ENCODE data around the gene BTG2.

The BTG2 gene

DNA sequence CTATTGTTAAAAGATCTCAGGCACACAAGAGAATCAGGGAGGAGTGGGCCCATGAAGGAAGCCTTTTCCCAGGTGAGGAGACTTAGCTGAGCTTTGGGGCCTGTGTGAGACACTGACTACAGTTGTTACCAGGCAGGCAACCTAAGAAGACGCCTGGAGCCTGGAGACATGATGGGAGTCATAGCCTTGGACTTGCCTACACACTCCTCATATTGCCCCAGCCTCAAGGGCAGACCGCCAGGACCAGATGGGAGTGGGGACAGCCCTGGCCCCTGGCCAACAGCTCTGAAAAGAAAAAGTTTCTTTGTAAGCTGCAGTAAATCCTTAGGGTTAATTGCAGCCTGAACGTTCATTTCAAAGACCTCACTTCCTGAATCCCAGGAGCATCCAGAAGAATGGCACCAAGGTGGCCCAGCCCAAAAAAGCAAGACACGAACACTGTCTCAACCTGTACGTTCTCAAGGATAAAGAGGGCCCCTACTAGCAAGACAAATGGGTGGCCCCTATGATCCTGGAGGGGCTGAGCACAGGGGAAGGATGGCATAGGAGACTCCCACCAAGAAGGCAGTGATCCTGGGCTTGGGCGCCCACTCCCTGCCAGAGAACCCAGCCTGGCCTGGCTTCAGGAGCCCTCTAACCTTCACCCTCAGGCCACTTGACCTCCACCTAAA, 33.2 kb upstream of the BTG2 start:
- H3K4me2 ChIP-seq (ENCODE audit: insufficient read depth, low read length, poor library complexity, severe bottlenecking): no peak overlapping the region
- H3K9me3 ChIP-seq (replicated peaks in 1 of 2; ENCODE audit: control insufficient read depth in 2 of 2, insufficient read depth in 1 of 2, low read depth in 1 of 2, low read length in 2 of 2): no peaks in the 10 kb centered on the region
- no peak overlapping the region for H4K91ac ChIP-seq (ENCODE audit: low read depth, low read length, poor library complexity)
- no peaks in the 10 kb centered on the region for H3K36me3 ChIP-seq (replicated peaks in 1 of 2; ENCODE audit: control insufficient read depth in 2 of 2, insufficient read depth in 2 of 2, low read length in 2 of 2)
- H3K79me1 ChIP-seq (ENCODE audit: low read depth, low read length): no peaks in the 10 kb centered on the region
- no CpG with 5 or more reads among the region's 6 CpGs for WGBS, 2 donors (ENCODE audit: extremely low coverage in 2 of 2, insufficient read length in 2 of 2, insufficient replicate concordance in 1 of 2)
- H4K8ac ChIP-seq (ENCODE audit: low read depth, low read length): no peak overlapping the region
- H2BK15ac ChIP-seq (ENCODE audit: low read length): peak overlapping the region; percentile 62
- no peak overlapping the region for H3K4me3 ChIP-seq (ENCODE audit: low read length in 2 of 2)
- H2AFZ ChIP-seq (ENCODE audit: low read length): peak overlapping the region; percentile 13
- H3K4me1 ChIP-seq (ENCODE audit: control insufficient read depth in 2 of 2, insufficient read depth in 1 of 2, low read depth in 1 of 2, low read length in 2 of 2): peaks cover 13 to 20% of the 10 kb centered on the region in 2 donors
- H3K27ac ChIP-seq (replicated peaks; ENCODE audit: low read length): no peak overlapping the region
- H3K9ac ChIP-seq (ENCODE audit: low read depth, low read length, poor library complexity): no peak overlapping the region
- H2BK120ac ChIP-seq (ENCODE audit: low read depth, low read length): no peak overlapping the region
- no peak overlapping the region for H3K4ac ChIP-seq (ENCODE audit: low read length)
- no peak overlapping the region for H2BK5ac ChIP-seq (ENCODE audit: low read length)
- H3K23ac ChIP-seq (ENCODE audit: low read depth, low read length, poor library complexity): no peak overlapping the region
- no peak overlapping the region for H3K14ac ChIP-seq (ENCODE audit: low read length)
- peaks cover 0 to 19% (median 0%) of the 10 kb centered on the region in 3 experiments for H3K27me3 ChIP-seq (ENCODE audit: control insufficient read depth in 3 of 3, insufficient read depth in 3 of 3, low read depth in 1 of 3, low read length in 3 of 3)
- H2BK12ac ChIP-seq (ENCODE audit: low read length): no peak overlapping the region
- DNase-seq (ENCODE audit: low spot score): no peak
- H2AK5ac ChIP-seq (ENCODE audit: low read depth, low read length): peak overlapping the region; percentile 90
- H3K18ac ChIP-seq (ENCODE audit: low read length): peak overlapping the region; percentile 5

DNA sequence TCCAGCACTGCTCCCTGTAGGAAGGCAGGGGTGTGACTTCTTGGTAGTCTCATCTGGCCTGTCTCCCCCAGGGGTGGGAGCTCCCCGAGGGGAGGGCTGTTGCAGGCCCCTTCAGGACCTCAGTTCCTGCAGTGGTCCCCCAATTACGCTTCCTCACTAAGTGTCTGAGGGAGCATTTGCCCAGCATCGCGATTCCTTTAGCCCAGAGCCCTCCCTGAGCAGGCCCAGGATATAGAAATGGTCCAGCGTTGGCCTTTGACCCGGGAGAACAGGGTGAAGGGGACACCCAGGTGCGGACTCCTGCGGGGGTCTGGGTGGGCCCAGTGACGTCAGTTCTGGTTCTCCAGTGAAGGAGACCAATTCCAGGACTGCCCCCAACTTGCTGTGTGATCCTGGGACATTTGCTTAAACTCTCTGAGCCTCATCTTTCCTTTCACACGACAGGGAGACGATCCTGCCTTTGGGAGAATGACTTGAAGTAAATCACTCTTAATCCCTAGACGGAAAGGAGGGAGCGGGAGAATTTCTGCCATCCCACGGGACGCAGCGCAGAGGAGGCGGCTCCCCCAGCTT, 32.6 kb upstream of the BTG2 start:
- Histone ChIP-seq H3K27me3 (ENCODE audit: control insufficient read depth in 3 of 3, insufficient read depth in 3 of 3, low read depth in 1 of 3, low read length in 3 of 3) (peaks cover 0 to 22% (median 0%) of the 10 kb centered on the region in 3 experiments), H3K23ac (ENCODE audit: low read depth, low read length, poor library complexity) (no peak overlapping the region), H4K8ac (ENCODE audit: low read depth, low read length) (no peak overlapping the region), H2AFZ (ENCODE audit: low read length) (peak overlapping the region; percentile 94), H2AK5ac (ENCODE audit: low read depth, low read length) (peak overlapping the region; percentile 90), H2BK5ac (ENCODE audit: low read length) (no peak overlapping the region), H3K36me3 (replicated peaks in 1 of 2; ENCODE audit: control insufficient read depth in 2 of 2, insufficient read depth in 2 of 2, low read length in 2 of 2) (no peaks in the 10 kb centered on the region), H3K9me3 (replicated peaks in 1 of 2; ENCODE audit: control insufficient read depth in 2 of 2, insufficient read depth in 1 of 2, low read depth in 1 of 2, low read length in 2 of 2) (no peaks in the 10 kb centered on the region), H3K9ac (ENCODE audit: low read depth, low read length, poor library complexity) (no peak overlapping the region), H3K4me1 (ENCODE audit: control insufficient read depth in 2 of 2, insufficient read depth in 1 of 2, low read depth in 1 of 2, low read length in 2 of 2) (peaks cover 13 to 18% of the 10 kb centered on the region in 2 donors), H3K4ac (ENCODE audit: low read length) (no peak overlapping the region), H3K18ac (ENCODE audit: low read length) (peak overlapping the region; percentile 5), H3K4me2 (ENCODE audit: insufficient read depth, low read length, poor library complexity, severe bottlenecking) (no peak overlapping the region), H3K14ac (ENCODE audit: low read length) (no peak overlapping the region), H3K27ac (replicated peaks; ENCODE audit: low read length) (no peak overlapping the region), H3K79me1 (ENCODE audit: low read depth, low read length) (no peaks in the 10 kb centered on the region), H4K91ac (ENCODE audit: low read depth, low read length, poor library complexity) (no peak overlapping the region), H2BK120ac (ENCODE audit: low read depth, low read length) (no peak overlapping the region), H2BK15ac (ENCODE audit: low read length) (peak overlapping the region; percentile 62), H3K4me3 (ENCODE audit: low read length in 2 of 2) (no peak overlapping the region), H2BK12ac (ENCODE audit: low read length) (peak overlapping the region; percentile 50)
- no CpG with 5 or more reads among the region's 17 CpGs for WGBS, 2 donors (ENCODE audit: extremely low coverage in 2 of 2, insufficient read length in 2 of 2, insufficient replicate concordance in 1 of 2)
- no peak for DNase-seq (ENCODE audit: low spot score)

- peak overlapping the region in 1 of 2 donors; percentile 25 for H3K4me3 ChIP-seq (ENCODE audit: low read length in 2 of 2)
These were observed 32.0 kb upstream of the BTG2 start for GRCh38 chr1:203273206-203273868.

More at GRCh38 chr1:203273206-203273868, 32.0 kb upstream of the BTG2 start:
- no peak overlapping the region for H3K27ac ChIP-seq (replicated peaks; ENCODE audit: low read length)
- H2AK5ac ChIP-seq (ENCODE audit: low read depth, low read length): peak overlapping the region; percentile 22
- no peak overlapping the region for H3K9ac ChIP-seq (ENCODE audit: low read depth, low read length, poor library complexity)
- H2BK5ac ChIP-seq (ENCODE audit: low read length): peak overlapping the region; percentile 36
- H3K27me3 ChIP-seq (ENCODE audit: control insufficient read depth in 3 of 3, insufficient read depth in 3 of 3, low read depth in 1 of 3, low read length in 3 of 3): peaks cover 0 to 22% (median 0%) of the 10 kb centered on the region in 3 experiments
- H3K23ac ChIP-seq (ENCODE audit: low read depth, low read length, poor library complexity): peak overlapping the region; percentile 57
- WGBS, 2 donors (ENCODE audit: extremely low coverage in 2 of 2, insufficient read length in 2 of 2, insufficient replicate concordance in 1 of 2): no CpG with 5 or more reads among the region's 32 CpGs
- H4K91ac ChIP-seq (ENCODE audit: low read depth, low read length, poor library complexity): no peak overlapping the region
- peak overlapping the region; percentile 70 for H2BK15ac ChIP-seq (ENCODE audit: low read length)
- no peaks in the 10 kb centered on the region for H3K9me3 ChIP-seq (replicated peaks in 1 of 2; ENCODE audit: control insufficient read depth in 2 of 2, insufficient read depth in 1 of 2, low read depth in 1 of 2, low read length in 2 of 2)
- H2BK12ac ChIP-seq (ENCODE audit: low read length): no peak overlapping the region
- no peaks in the 10 kb centered on the region for H3K79me1 ChIP-seq (ENCODE audit: low read depth, low read length)
- H3K36me3 ChIP-seq (replicated peaks in 1 of 2; ENCODE audit: control insufficient read depth in 2 of 2, insufficient read depth in 2 of 2, low read length in 2 of 2): no peaks in the 10 kb centered on the region
- H3K18ac ChIP-seq (ENCODE audit: low read length): peak overlapping the region; percentile 74
- H3K14ac ChIP-seq (ENCODE audit: low read length): no peak overlapping the region
- H2AFZ ChIP-seq (ENCODE audit: low read length): peak overlapping the region; percentile 94
- H3K4me2 ChIP-seq (ENCODE audit: insufficient read depth, low read length, poor library complexity, severe bottlenecking): peak overlapping the region; percentile 38
- H3K4ac ChIP-seq (ENCODE audit: low read length): peak overlapping the region; percentile 4
- H4K8ac ChIP-seq (ENCODE audit: low read depth, low read length): no peak overlapping the region
- DNase-seq (ENCODE audit: low spot score): peak; percentile 85
- H2BK120ac ChIP-seq (ENCODE audit: low read depth, low read length): peak overlapping the region; percentile 27
- H3K4me1 ChIP-seq (ENCODE audit: control insufficient read depth in 2 of 2, insufficient read depth in 1 of 2, low read depth in 1 of 2, low read length in 2 of 2): peaks cover 19 to 20% of the 10 kb centered on the region in 2 donors

All from neuronal stem cell (in vitro differentiated cells).